ENCODE results near the gene PDE9A.

GRCh38 chr21:42794551-42794950, 141.1 kb downstream of the PDE9A start:
- TF ChIP-seq REST (IDR thresholded peaks at IDR 0.05; ENCODE audit: insufficient read depth in 1 of 2, low read depth in 2 of 2, low read length in 2 of 2) (no peak), TAF1 (IDR thresholded peaks at IDR 0.05; ENCODE audit: borderline replicate concordance, insufficient read depth, low read length) (no peak), POLR2AphosphoS5 (IDR thresholded peaks at IDR 0.05; ENCODE audit: low read depth, low read length) (no peak), SIN3A (IDR thresholded peaks at IDR 0.05; ENCODE audit: borderline replicate concordance, insufficient read depth, low read length) (no peak)
